NCI-H526 (cell line): ENCODE results near the gene HECTD2.
"Not testable (repeated sequence)": the region's sequence is repeated elsewhere in the genome, so short reads cannot be mapped to it uniquely, and the experiment has no call there.

Experiments
- DNase-seq, 2 experiments: peaks; one replicate each; lab custom pipeline; 2025; lab: John Stamatoyannopoulos, UW

The HECTD2 gene

DNA sequence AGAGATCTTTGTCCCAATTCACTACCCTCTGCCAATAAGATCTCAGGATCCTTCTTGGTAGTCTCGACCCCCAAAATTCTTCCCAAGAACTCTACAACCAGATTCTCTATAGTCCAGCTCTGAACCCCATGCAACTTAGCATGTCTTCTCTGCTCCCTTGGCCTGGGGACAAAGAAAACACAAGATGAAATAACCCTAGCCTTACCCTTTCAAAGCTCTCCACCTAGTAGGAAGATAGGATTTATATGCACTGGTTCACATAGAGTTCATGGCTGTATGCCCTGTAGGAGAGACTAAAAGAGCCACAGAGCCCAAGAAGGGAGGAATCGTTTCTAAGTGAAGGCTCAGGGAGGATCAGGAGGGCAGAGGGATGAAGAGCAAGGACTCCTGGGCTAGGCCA is 126.6 kb downstream of the HECTD2 start:
- DNase-seq: no peak

DNA sequence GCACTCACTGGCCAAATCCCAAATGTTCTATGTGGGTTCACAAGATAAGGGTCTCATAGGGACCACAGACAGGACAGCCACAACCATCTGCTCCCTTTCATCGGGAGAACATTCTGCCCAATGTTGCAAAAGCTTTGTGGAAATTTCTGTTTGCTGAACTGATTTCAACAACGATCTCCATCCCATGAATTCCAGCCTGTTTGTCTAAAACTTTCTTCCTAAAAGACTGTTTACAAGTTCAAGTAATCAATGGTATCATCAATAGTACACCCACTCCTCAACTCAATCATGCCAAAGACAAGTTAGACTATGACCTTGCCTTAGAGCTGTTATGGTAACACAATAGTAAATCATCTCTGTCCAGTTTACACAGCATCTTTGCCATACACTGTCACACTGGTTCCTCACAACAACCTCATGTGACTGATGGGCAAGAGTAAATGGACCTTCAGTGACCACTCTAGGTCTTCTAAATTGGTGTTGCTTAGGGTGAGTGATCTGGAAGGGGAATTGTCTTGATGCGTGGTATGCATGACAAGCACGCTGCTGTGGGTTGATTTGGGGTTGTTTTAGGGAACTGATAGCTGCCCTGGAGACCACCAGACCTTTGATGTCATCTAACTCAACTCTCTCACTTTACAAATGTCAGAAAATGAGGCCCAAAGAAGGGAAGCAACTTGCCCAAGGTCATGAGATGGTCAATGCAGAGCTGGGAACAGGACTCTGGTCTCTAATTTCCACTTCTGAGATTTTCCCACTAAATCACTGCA is 127.7 kb downstream of the HECTD2 start:
- no peak for DNase-seq

DNA sequence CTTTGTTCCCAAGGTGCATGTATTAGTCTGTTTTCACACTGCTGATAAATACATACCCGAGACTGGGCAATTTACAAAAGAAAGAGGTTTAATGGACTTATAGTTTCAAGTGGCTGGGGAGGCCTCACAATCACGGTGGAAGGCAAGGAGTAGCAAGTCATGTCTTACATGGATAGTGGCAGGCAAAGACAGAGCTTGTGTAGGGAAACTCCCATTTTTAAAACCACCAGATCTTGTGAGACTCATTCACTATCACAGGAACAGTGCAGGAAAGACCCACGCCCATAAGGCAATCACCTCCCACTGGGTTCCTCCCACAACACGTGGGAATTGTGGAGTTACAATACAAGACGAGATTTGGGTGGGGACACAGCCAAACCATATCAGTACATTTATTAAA is 129.8 kb downstream of the HECTD2 start:
- DNase-seq: no peak

DNA sequence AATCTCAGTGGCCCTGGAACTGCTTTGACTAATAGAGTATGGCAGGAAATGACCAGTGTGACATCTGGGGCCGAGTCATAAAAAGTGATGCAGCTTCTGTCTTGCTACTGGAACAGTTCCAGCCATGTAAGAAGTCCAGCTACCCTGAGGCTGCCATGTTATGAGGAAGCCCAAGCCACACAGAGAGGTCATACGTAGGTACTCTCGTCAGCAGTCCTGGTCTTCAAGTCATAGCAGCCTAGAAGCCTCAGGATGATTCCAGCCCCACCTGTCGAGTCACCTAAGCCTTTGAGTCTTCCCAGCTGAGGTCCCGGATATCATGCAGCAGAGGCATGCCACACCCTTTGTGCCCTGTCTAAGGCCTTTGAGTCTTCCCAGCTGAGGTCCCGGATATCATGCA is 130.6 kb downstream of the HECTD2 start:
- no peak for DNase-seq

DNA sequence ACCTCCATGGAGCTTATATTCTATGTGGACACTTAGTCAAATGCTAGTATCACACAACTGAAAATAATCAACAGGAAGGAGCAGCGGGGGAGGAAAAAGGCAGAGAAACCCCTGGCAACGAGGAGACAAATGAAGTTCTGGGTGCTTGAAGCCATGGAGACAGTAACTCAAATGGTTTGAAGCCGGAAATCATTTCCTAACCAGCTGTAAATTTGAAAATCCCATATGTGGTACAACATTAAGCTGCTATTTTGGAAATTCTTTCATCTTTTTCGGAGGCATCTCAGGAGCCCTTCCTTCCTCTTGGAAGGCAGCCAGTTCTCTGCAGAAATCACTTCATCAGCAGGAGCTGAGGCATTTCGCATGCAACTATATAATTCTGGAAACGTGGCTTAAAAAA is 131.3 kb downstream of the HECTD2 start:
- no peak for DNase-seq

DNA sequence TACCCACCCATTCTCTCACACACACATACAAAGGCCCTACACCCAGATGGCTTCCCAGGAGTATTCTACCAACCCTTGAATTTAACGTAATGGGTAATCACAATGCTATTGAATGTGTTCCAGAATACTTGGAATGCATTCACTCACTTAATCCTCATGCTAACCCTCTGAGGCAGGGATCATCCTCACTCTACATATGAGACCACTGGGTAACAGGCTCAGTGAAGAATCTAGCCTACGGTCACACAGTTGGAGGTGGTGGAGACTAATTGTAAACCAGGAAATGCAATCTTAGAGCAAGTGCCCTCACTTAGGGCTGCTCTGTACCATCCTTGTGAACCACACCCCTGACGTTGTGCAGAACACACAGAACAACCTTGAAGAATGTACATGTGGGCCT is 135.2 kb downstream of the HECTD2 start:
- no peak for DNase-seq

DNA sequence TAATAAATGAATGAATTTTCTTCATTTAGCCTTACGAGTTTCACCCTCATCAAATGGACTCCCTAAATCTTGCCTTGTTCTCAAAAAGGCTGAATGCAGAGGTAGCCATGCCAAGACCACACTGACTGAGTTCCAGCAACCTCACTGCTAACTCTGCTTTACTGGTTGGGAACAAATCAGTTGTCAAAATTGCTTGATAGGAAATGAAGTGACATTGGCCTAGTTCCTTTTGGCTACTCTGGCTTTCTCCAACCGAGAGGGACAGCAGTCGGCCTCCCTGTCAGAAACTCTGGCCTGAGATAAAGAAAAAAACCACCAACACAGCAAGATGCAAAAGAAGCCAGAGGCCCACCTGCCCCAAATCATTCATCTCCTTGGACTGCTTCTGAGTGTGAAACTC is 135.7 kb downstream of the HECTD2 start:
- DNase-seq: no peak

DNA sequence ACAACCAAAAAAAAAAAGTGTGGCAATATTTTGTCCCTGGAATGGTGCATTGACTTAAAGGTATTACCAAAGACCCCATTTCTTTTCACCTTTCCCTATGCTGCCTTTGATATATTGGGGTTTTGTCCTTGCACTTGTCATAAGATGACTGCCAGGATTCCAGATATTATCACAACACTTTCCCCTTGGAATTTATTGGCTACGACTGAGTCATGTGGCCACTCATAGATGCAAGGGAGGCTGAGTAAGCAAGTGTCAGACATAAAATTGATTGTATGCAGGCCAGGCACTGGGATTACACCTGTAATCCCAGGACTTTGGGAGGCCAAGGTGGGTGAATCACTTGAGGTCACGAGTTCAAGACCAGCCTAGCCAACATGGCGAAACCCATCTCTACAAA is 139.1 kb downstream of the HECTD2 start:
- no peak for DNase-seq

DNA sequence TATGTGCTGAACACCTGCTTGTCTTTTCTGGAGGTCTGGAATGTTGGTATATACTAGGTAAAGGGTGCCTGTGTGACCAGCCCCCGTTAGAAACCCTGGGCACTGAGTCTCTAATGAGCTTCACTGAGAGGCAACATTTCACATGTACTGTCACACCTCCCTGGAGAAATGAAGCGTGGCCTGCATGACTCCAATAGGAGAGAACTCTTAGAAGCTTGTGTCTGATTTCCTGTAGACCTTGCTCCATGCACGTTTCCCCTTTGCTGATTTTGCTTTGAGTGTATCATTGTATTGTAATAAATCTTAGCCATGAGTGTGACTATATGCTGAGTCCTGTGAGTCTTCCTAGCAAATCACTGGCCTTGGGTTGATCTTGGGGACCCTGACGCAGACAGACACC is 139.9 kb downstream of the HECTD2 start:
- no peak for DNase-seq

DNA sequence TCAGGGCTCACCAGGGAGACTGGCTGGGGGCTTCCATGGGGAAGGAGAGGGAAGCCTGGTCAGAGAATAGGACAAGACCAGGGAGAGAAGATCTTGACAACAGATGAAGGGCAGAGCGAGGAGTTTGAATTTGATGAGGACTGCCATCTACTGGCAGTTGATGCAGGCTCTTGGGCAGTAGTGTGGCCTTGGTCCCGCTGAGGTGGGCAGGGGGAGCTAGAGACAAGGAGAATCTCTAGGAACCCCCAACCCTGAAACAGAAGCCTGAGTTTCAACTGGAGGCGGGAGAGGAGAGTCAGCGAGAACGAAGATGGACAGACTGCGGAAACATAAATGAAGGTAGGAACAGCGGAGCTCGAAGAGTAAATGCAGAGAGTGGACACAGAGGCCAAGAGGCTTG is 141.7 kb downstream of the HECTD2 start:
- DNase-seq: peak; percentile 58 to 65

DNA sequence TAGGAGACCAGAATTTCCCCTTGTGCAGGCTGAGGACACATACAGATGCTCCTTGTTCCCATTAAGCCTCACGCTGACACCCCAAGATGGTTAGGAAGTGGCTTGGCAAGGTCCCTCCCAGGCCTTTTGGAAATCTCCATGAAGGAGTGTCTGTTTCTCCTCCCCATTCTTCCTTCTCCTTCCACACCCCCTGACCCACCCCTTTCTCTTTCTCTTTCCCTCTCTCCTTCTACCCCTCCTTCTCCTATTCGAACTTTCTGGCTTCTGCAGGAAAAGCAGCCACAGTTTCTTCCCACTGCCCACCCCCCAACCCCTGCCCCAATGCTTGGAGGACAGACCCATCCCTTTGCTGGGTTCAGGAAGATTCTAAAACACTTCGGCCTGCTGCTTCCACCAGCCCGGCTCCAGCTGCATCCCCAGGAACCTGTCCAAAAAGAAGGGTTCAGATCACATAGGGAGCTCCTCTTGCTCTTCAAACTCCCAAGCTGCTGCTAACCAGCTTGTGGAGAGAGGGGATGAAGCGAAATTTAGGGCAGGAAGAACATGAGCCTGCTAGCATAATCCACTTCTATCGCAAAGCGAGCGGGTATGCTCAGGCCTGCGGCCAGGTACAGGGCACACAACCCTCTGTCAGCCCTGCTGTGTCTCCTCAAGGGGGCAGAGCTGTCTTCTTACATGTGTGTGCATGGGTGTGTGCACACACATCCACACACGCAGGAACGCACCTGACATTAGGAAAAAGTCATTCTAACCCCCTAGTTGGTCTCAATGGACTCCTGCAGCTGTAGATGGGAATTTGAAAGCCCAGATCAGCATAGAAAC is 142.3 kb downstream of the HECTD2 start:
- DNase-seq: peak in 1 of 2 experiments; percentile 3

DNA sequence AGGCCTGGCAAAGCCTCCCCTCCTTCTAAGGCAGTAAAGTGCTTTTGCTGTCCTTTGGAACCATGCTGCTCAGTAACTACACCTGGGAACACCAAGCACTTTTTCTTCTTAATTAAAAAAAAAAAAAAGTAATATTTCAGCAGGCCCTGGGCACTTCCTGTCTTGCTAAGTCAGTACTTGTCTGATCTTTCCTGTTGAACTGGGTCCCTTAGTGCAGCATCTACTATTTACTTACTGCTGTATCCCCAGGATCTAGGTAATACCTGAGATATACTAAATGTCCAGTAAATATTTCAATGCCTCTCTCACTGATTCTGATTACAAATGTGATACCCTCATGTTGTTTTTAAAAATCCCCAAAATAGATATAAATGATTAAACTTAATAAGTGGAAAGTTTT is 145.3 kb downstream of the HECTD2 start:
- DNase-seq: no peak

DNA sequence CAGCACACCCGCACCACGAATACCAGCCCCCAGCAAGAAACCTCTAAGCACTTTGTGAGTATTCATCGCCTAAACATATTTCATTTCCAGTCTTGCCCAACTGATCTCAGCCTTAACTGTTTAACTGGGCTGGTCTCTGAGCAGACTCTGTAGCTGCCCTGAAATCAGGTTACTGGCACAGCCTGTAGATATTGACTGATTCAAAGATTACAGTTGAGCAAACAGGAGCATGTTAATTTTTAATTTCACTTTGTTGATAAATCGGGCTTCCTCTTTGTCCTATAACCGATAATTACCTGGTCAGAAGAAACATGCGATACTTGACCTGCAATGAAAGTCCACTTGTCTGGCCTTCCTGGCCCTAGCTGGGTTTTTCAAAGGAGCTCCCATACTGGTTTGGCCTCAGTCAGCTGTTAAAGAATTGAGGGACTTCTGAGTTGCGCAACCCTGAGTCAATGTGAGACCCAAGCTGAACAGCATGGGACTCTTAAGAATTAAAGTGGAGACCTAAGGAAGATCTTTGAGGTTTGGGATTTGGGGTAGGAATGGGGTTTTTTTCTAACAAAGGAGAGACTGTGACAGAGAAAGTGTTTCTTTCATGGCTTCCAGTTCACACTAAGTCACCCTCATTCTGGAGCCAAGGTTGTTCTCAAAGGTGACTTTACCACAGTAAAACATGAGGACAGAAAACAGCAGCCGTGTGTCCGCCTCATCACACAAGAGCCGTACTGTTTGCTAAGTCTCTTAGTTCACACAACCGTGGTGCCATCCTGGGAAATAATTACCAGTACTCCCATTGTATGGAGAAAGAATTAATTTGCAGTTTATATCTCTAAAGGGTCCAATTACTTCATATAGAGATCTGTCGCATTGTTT is 146.8 kb downstream of the HECTD2 start:
- DNase-seq: no peak

DNA sequence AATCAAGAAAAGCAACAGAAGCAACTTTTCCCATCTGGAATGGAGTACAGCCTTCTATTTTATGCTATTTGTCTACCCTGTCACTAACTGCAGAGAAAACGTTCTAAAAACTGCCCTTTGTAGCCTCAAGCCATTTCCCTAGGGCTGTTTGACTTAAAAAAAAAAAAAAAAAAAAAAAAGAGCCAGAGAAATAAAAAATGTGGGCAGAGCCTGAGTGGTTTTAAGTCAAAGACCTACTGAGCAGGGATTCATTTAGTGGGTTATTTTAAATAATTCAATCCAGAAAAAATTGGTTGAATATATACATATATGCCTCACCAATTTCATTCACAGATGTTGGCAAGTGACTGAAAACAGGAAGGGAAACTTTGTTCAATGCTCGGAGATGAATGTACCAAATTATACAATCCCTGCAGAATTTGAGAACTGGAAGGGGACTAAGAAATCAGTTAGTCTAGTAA is 147.5 kb downstream of the HECTD2 start:
- no peak for DNase-seq

DNA sequence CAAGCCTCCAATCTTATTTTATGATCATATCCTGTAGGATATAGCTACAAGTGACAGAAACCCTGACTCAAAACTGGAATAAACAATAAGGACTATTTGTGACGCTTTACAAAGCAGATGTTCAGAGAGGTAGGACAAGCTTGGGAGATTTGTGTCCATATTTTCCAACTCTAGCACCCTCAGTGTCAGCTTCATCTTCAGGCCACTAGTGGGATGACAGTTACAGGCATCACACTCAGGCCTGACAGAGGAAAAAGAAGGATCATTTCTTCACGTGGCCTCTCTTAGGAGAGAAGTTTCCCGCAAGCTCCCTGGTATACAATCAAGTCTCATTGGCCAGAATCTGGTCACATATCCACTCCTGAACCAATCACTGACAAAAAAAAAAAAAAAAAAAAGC is 148.3 kb downstream of the HECTD2 start:
- no peak for DNase-seq

DNA sequence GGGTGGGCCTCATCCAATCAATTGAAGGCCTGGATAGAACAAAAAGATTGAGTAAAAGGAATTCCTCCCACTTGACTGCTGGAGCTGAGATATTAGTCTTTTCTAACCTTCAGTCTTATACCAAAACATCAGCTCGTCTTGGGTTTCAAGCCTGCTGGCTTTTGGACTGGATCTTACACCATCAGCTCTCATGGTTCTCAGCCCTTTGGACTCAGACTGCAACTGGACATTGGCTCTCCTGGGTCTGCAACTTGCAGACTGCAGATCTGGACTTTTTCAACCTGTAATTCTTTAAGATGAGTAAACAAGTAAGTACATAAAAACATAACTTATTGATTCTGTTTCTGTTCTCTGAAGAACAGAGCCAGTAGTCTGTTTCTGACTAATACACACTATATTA is 149.0 kb downstream of the HECTD2 start:
- no peak for DNase-seq

DNA sequence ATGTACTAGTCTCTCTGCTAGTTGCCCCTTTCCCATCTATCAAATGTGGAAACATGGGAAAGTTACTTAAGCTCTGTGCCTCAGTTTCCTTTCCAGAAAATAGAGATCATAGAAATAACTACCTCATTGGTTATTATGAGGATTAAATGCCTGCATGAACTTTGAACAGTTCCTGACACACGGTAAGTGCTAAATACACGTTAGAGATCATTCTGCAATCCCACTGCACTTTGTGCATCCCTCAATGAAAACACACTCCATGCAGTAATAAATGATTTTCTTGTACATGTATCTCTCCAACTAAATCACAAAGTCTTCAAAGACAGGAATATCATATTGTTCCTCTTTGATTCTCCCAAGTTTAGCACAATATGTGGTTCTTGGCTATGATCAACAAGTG is 149.6 kb downstream of the HECTD2 start:
- no peak for DNase-seq

DNA sequence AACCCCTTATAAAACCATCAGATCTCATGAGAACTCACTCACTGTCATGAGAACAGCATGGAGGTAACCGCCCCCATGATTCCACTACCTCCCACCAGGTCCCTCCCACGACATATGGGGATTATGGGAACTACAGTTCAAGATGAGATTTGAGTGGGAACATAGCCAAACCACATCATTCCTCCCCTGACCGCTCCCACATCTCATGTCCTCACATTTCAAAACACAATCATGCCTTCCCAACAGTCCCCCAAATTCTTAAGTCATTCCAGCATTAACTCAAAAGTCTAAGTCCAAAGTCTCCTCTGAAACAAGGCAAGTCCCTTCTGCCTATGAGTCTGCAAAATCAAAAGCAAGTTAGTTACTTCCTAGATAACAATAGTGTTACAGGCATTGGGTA is 150.7 kb downstream of the HECTD2 start:
- not testable (repeated sequence) for DNase-seq

DNA sequence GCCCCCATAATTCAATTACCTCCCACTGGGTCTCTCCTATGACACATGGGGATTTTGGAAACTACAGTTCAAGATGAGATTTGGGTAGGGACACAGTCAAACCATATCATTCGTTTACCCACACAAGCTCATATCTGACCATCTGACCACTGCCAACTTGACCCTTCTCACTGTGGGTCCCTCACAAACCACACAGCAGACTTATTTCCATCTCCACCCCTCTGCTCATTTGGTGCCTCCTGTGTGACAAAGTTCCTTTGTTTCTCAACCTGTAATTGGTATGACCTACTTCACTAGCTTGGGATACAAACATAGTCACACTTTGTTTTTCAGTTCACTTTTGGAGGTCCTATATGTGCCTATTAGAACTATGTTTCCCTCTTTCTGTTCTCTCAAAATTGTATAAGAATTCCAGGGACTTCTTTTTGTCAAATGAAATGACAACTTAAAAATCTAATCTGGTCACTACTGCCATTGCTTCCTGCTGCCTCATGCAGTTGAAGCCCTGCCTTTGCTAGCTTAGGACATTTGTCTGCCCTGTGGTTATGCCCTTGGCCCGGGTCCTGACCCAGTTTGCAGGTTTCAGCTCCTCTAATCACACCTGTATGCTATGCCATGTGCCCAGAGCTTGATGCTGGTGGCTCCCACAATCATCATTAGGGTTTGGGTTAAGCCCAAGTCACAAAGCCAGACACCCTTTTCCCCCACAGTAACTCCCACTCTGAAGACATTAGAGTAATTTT is 152.9 kb downstream of the HECTD2 start:
- DNase-seq: no peak

DNA sequence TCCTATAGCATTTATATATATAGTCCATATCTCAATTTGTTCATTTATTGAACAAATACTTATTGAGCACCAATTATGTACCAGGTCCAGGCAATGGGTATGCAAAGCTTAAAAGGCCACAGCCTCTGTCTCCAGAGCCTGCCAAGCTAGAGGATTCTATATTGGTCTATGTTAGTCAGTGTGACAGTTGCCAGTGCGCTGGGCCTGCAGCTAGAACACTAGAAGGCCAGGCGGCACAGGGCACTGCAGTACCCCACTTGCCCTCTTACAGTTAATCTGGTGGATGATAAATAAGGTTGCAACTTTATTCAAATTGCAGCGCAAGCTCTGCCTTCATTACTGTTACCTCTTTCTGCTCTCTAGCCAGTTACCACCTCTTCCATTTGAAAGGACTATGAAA is 153.9 kb downstream of the HECTD2 start:
- no peak for DNase-seq
